ENCODE results near the gene ACOT7. TPM values are rescaled to one million over a fixed set of nuclear protein-coding genes. Genes with fewer than 3 reads are reported as not detected.

ACOT7 gene
- total and polyA plus RNA-seq, 2 donors (not counting 1 experiment from before 2014, with no cell fraction given): 4.2 to 4.6 TPM

DNA sequence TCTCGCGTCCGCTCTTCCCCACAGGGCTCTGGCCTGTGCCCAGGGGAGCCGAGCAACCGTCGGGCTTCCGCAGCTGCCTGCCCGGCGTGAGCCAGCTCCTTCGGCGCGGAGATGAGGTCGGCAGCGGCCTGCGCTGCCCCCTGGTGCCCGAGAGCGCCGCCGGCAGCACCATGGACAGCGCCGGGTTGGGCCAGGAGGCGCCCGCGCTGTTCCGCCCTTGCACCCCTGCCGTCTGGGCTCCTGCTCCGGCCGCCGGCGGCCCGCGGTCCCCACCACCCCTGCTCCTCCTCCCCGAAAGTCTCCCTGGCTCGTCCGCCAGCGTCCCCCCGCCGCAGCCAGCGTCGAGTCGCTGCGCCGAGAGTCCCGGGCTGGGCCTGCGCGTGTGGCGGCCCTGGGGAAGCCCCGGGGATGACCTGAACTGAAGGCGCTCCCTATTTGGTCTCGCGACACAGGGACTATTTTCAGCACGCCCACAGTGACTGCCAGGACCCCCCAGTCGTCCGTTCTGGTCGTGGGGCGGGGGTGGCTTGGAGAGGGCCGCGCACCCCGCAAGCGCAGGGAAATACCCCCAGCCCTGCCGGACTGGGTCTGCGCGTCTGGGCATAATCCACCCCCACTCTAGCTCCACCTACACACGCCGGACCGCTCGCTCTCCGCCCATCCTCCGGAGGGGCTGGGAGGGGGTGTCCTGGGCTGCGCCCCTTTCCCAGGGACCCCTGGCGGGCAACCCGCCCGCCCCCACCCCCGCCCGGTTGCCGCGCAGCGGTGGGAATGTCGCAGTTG is 148.3 kb downstream of the ACOT7 start:
- ATAC-seq (ENCODE audit: low read depth): peak; percentile 78
- Histone ChIP-seq H3K27ac (ENCODE audit: low read length in 2 of 2) (no peak overlapping the region), H3K79me2 (ENCODE audit: control insufficient read depth, insufficient read depth, low read length) (no peaks in the 10 kb centered on the region), H3K4me2 (replicated peaks; ENCODE audit: low read depth, low read length, poor library complexity, severe bottlenecking) (peak overlapping the region; percentile 54), H4K20me1 (ENCODE audit: control insufficient read depth, insufficient read depth, low read length, poor library complexity, severe bottlenecking) (peaks cover 6% of the 10 kb centered on the region), H3K4me3 (ENCODE audit: control extremely low read depth in 1 of 5, extremely low read depth in 1 of 5, insufficient read depth in 1 of 5, low read depth in 2 of 5, low read length in 4 of 5) (no peak overlapping the region), H2AFZ (ENCODE audit: insufficient read depth, low read depth, low read length, poor library complexity, severe bottlenecking) (no peak overlapping the region), H3K27me3 (replicated peaks in 1 of 4; ENCODE audit: control extremely low read depth in 1 of 4, control insufficient read depth in 3 of 4, insufficient read depth in 4 of 4, low read length in 3 of 4) (peaks cover 0 to 81% (median 45%) of the 10 kb centered on the region in 4 experiments), H3K9me3 (ENCODE audit: control extremely low read depth in 1 of 3, control insufficient read depth in 2 of 3, insufficient read depth in 1 of 3, low read length in 2 of 3) (peaks cover 0 to 34% (median 0%) of the 10 kb centered on the region in 3 donors), H3K9ac (ENCODE audit: low read length) (no peak overlapping the region), H3K36me3 (replicated peaks in 1 of 2; ENCODE audit: control extremely low read depth in 1 of 2, control insufficient read depth in 1 of 2, extremely low read depth in 1 of 2, insufficient read depth in 2 of 2, low read length in 1 of 2) (no peaks in the 10 kb centered on the region), H3K4me1 (ENCODE audit: control insufficient read depth in 2 of 2, insufficient read depth in 2 of 2, low read length in 2 of 2) (peaks cover 33% of the 10 kb centered on the region in 2 donors)
- Mint-ChIP-seq H3K4me3 (no peak overlapping the region), H3K4me1 (peaks cover 20% of the 10 kb centered on the region), H3K27ac (no peak overlapping the region), H3K9me3 (ENCODE audit: insufficient read depth) (no peaks in the 10 kb centered on the region), H3K27me3 (peaks cover 40% of the 10 kb centered on the region)
- TF ChIP-seq EZH2 (IDR thresholded peaks at IDR 0.05; ENCODE audit: borderline replicate concordance, insufficient read depth, low read depth, low read length, poor library complexity, severe bottlenecking) (peak; percentile 63), CTCF (IDR thresholded peaks at IDR 0.05) (peak; percentile 72)
- POLR2A ChIA-PET: no interaction called here
- peak; percentile 84 for DNase-seq
- CTCF ChIA-PET: interaction anchor here (0.6 to 4.7 kb wide), 15 partner anchors 8 to 735 kb away, joined by 3 to 51 read pairs (median 4); partner anchors contain the start of genes ACOT7 and ICMT
- 1% methylated on average over 72 of the region's 79 CpGs for WGBS (ENCODE audit: insufficient coverage)
- intact Hi-C loops (cut with micrococcal nuclease): loop anchor here (5.0 kb wide), 1 partner anchor 97 kb away; no protein-coding TSS in a partner anchor
